GM13976 (cell line): Measurements from ENCODE around the gene SLC44A5.

Source experiments
- DNase-seq: peaks from one replicate; pipeline ENCODE4 v3.0.0; 2012; ENCODE audit warnings: low spot score
- in situ Hi-C: fragments of 300-500 bp; cut with MboI; formaldehyde crosslinking; loops from one replicate; pipeline ENCODE4 v1.12.0; 2022; ENCODE audit warnings: low sequenced_read_pairs, mixed read lengths, inconsistent platforms; ENCODE audit not compliant: unreplicated experiment
- TF ChIP-seq, protein P1 (sequence below): IDR thresholded peaks from 2 replicates; pipeline ENCODE4 v1.5.1; 2012; ENCODE audit warnings: borderline replicate concordance, mild to moderate bottlenecking; ENCODE audit not compliant: insufficient read depth; ENCODE audit errors: extremely low read depth, missing control alignments, control extremely low read depth

Gene SLC44A5

DNA sequence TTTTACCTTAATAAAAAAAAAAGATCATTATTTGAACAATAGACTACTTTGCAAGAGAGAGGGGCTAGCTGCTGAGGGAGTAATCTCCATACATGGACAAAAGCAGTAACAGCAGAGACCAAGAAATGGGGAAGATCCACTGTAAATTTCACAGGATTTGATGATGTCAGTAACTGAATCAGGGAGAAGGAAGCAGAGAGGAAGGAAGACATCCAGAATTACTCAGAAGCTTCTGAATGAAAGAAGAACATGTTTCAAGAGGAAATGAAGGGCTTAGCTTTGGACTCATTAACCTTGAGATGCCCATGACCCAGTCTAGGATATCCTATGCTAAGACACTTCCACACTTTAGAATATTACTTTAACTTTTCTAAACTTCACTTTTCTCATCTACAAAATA, 60.4 kb downstream of the SLC44A5 start:
- DNase-seq: no peak
- TF ChIP-seq, protein P1, sequence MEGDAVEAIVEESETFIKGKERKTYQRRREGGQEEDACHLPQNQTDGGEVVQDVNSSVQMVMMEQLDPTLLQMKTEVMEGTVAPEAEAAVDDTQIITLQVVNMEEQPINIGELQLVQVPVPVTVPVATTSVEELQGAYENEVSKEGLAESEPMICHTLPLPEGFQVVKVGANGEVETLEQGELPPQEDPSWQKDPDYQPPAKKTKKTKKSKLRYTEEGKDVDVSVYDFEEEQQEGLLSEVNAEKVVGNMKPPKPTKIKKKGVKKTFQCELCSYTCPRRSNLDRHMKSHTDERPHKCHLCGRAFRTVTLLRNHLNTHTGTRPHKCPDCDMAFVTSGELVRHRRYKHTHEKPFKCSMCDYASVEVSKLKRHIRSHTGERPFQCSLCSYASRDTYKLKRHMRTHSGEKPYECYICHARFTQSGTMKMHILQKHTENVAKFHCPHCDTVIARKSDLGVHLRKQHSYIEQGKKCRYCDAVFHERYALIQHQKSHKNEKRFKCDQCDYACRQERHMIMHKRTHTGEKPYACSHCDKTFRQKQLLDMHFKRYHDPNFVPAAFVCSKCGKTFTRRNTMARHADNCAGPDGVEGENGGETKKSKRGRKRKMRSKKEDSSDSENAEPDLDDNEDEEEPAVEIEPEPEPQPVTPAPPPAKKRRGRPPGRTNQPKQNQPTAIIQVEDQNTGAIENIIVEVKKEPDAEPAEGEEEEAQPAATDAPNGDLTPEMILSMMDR: no peak
- in situ Hi-C loops: no loop called here

DNA sequence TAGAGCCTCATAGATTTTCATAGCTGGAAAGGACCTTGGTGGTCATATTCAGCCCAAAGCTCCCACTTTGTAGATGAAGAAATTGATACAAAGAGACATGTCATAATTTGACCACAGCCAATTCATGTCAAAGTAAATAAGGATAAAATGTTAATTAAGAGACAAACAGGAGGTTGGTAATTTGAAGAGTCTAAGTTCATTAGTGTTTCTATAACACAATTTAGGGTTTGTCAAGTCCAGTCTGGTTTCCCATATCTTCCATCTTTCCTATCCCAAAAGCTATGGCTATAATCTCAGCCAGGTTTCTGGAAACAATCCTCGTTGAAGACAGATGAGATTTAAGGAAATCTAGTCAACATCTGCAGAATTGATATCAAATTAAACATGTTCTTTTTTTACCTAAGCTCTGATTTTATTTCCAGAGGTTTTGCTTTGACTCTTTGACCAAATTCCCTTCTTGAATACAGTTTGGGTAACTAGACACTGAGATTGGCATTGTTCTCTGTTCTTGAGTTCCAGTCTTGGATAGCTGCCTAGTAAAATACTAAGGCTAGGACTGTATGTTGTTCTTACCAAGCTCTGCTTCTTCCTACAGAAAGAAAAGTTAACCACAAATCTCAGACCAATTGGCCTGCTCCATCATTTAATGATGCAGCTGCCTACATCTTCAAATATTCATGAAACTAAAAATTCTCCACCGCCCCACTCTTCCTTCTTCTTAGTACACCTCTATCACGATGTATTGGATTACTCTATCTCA, 62.0 kb downstream of the SLC44A5 start:
- in situ Hi-C loops: no loop called here
- DNase-seq: no peak
- TF ChIP-seq, protein P1: no peak

DNA sequence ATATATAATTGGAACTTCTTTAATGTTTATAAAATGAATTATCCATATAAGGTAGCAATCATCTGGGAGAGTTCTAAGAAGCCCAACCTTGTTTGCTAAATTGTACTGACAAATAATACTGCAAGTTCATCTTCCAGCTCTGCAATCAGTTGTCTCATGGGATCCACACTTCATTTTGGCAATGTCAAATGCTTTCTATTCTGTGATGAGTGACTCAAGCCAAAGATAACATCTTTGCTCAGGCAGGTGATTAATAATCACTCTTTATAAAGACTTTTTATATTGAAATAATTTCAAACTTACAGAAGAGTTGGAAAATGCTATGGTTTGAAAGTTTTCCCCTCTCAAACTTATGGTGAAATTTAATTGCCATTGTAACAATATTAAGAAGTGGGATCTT, 67.2 kb downstream of the SLC44A5 start:
- in situ Hi-C loops: no loop called here

DNA sequence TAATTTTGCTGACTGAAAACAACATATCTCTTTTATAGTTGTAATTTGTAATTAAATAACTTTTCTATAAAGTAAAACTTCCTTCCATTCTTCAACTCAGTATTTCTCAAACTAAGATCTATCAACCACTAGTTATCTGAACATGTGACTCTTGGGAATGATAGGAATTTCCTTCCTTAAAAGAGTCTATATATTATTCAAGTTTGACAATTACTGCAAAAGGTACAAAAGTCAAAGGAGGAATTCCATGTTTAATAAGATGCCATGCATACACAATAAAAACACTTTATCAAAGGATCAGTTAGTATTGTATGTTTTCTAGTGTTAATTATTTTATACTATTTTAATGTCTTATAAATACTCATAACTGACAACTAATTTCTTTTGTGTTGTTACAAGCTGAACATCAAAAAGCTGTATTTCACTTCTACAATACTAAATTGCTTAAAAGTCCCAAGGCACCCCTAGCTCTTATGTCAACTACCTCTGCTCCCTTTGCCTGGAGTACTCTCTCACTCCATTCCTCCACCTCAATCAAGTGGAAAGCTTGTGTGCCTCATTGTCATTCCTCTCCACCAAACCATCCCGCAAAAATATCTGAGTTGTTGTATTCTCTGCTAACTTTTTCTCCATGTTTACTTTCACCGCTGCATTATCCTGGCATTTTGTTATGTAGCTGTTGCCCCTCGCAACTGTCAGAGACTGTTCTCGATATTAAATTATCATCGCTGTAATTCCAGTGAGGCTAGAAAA, 67.9 kb downstream of the SLC44A5 start:
- in situ Hi-C loops: no loop called here
- no peak for DNase-seq
- TF ChIP-seq, protein P1: no peak

More for the DNA sequence above, 67.2 kb downstream of the SLC44A5 start:
- TF ChIP-seq, protein P1: no peak
- DNase-seq: no peak

DNA sequence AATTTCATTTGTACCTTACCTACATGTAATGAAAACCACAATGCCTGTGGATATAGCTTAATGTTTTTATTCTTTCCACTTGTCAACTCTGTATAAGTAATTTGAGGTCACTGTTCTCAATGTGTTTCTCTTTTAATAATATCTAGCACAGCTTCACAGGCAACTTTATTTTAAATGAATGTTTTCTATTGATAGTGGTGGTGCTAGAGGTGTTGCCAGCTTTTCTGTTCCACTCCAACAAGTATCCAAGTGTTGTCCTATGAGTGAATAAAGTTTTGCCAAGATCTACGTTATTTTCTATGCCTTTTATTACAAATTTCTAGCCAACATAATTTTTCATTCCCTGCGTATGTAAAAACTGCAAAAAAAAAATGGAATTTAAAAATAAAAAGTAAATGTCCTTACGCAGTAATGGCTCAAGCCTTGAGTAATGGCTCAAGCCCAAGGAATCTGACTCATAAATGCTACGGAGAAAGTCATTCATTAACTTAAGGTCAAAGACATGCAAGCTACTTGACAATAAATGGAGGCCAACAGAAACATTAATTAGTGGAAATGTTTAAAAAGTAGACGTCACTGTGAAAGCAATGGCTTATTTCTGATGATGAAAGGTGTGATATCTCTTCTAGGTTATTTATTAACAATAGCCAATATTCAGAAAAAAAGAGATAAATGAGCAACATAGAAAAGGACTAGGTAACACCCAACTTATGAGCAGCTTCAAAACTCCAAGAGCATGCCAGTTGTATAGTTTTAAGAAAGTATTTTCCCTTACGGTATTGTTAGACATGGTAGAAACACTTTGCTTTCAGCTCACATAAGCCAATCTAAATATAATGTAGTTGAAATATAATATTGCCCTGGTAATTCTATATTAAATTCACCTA, 71.4 kb downstream of the SLC44A5 start:
- DNase-seq: no peak

More for the DNA sequence above, 71.4 kb downstream of the SLC44A5 start:
- TF ChIP-seq, protein P1: no peak
- in situ Hi-C loops: no loop called here
